ENCODE results near the gene VPS50. TPM values are rescaled to one million over a fixed set of nuclear protein-coding genes. Genes with fewer than 3 reads are reported as not detected.

The VPS50 gene
- polyA plus RNA-seq, 2 donors = 4.9 to 7.0 TPM

- no peak overlapping the region for H3K4me3 ChIP-seq (ENCODE audit: low read depth in 1 of 2, low read length in 2 of 2)
- no peaks in the 10 kb centered on the region for H3K4me1 ChIP-seq (ENCODE audit: control insufficient read depth in 2 of 2, insufficient read depth in 2 of 2, low read length in 1 of 2)
- peaks cover 0 to 2% of the 10 kb centered on the region in 2 donors for H3K27me3 ChIP-seq (ENCODE audit: control insufficient read depth in 1 of 2, insufficient read depth in 2 of 2, low read length in 2 of 2)
- H3K9me3 ChIP-seq (ENCODE audit: control insufficient read depth in 2 of 2, insufficient read depth in 1 of 2, low read depth in 1 of 2, low read length in 1 of 2) = no peaks in the 10 kb centered on the region
- no peak overlapping the region for H3K27ac ChIP-seq (ENCODE audit: low read depth in 2 of 2, low read length in 1 of 2)
- WGBS, 2 donors = 77 to 79% methylated on average over 5 of the region's 5 CpGs
- H3K36me3 ChIP-seq (ENCODE audit: control insufficient read depth in 2 of 2, insufficient read depth in 2 of 2, low read length in 1 of 2) = no peaks in the 10 kb centered on the region
Measured at GRCh38 chr7:93211228-93211818, 20.8 kb upstream of the VPS50 start.

- no peaks in the 10 kb centered on the region for H3K36me3 ChIP-seq (ENCODE audit: control insufficient read depth in 2 of 2, insufficient read depth in 2 of 2, low read length in 1 of 2)
- H3K4me3 ChIP-seq (ENCODE audit: low read depth in 1 of 2, low read length in 2 of 2) = no peak overlapping the region
- peaks cover 0 to 2% of the 10 kb centered on the region in 2 donors for H3K27me3 ChIP-seq (ENCODE audit: control insufficient read depth in 1 of 2, insufficient read depth in 2 of 2, low read length in 2 of 2)
- no peak overlapping the region for H3K27ac ChIP-seq (ENCODE audit: low read depth in 2 of 2, low read length in 1 of 2)
- 48 to 58% methylated on average over 1 of the region's 1 CpG for WGBS, 2 donors
- no peaks in the 10 kb centered on the region for H3K4me1 ChIP-seq (ENCODE audit: control insufficient read depth in 2 of 2, insufficient read depth in 2 of 2, low read length in 1 of 2)
- no peaks in the 10 kb centered on the region for H3K9me3 ChIP-seq (ENCODE audit: control insufficient read depth in 2 of 2, insufficient read depth in 1 of 2, low read depth in 1 of 2, low read length in 1 of 2)
Measured at GRCh38 chr7:93212881-93213280, 19.3 kb upstream of the VPS50 start.

GRCh38 chr7:93218997-93219827, 13.0 kb upstream of the VPS50 start:
- H3K27ac ChIP-seq (ENCODE audit: low read depth in 2 of 2, low read length in 1 of 2) = no peak overlapping the region
- H3K4me3 ChIP-seq (ENCODE audit: low read depth in 1 of 2, low read length in 2 of 2) = no peak overlapping the region
- no peaks in the 10 kb centered on the region for H3K9me3 ChIP-seq (ENCODE audit: control insufficient read depth in 2 of 2, insufficient read depth in 1 of 2, low read depth in 1 of 2, low read length in 1 of 2)
- H3K27me3 ChIP-seq (ENCODE audit: control insufficient read depth in 1 of 2, insufficient read depth in 2 of 2, low read length in 2 of 2) = no peaks in the 10 kb centered on the region
- no peaks in the 10 kb centered on the region for H3K36me3 ChIP-seq (ENCODE audit: control insufficient read depth in 2 of 2, insufficient read depth in 2 of 2, low read length in 1 of 2)
- 72 to 73% methylated on average over 10 of the region's 10 CpGs for WGBS, 2 donors
- H3K4me1 ChIP-seq (ENCODE audit: control insufficient read depth in 2 of 2, insufficient read depth in 2 of 2, low read length in 1 of 2) = no peaks in the 10 kb centered on the region

- H3K4me1 ChIP-seq (ENCODE audit: control insufficient read depth in 2 of 2, insufficient read depth in 2 of 2, low read length in 1 of 2) = no peaks in the 10 kb centered on the region
- no peaks in the 10 kb centered on the region for H3K27me3 ChIP-seq (ENCODE audit: control insufficient read depth in 1 of 2, insufficient read depth in 2 of 2, low read length in 2 of 2)
- H3K36me3 ChIP-seq (ENCODE audit: control insufficient read depth in 2 of 2, insufficient read depth in 2 of 2, low read length in 1 of 2) = no peaks in the 10 kb centered on the region
- no peak overlapping the region for H3K4me3 ChIP-seq (ENCODE audit: low read depth in 1 of 2, low read length in 2 of 2)
- no peak overlapping the region for H3K27ac ChIP-seq (ENCODE audit: low read depth in 2 of 2, low read length in 1 of 2)
- 68 to 76% methylated on average over 1 of the region's 1 CpG for WGBS, 2 donors
- H3K9me3 ChIP-seq (ENCODE audit: control insufficient read depth in 2 of 2, insufficient read depth in 1 of 2, low read depth in 1 of 2, low read length in 1 of 2) = no peaks in the 10 kb centered on the region
Measured at GRCh38 chr7:93219868-93220267, 12.3 kb upstream of the VPS50 start.

GRCh38 chr7:93226310-93226709, 5.9 kb upstream of the VPS50 start, which contains the start of gene HEPACAM2:
HEPACAM2 (minus strand) TSS chr7:93226469.
- Histone ChIP-seq H3K9me3 (ENCODE audit: control insufficient read depth in 2 of 2, insufficient read depth in 1 of 2, low read depth in 1 of 2, low read length in 1 of 2) (no peaks in the 10 kb centered on the region), H3K36me3 (ENCODE audit: control insufficient read depth in 2 of 2, insufficient read depth in 2 of 2, low read length in 1 of 2) (no peaks in the 10 kb centered on the region), H3K4me1 (ENCODE audit: control insufficient read depth in 2 of 2, insufficient read depth in 2 of 2, low read length in 1 of 2) (no peaks in the 10 kb centered on the region), H3K27me3 (ENCODE audit: control insufficient read depth in 1 of 2, insufficient read depth in 2 of 2, low read length in 2 of 2) (no peaks in the 10 kb centered on the region), H3K27ac (ENCODE audit: low read depth in 2 of 2, low read length in 1 of 2) (no peak within 1 kb of the TSS), H3K4me3 (ENCODE audit: low read depth in 1 of 2, low read length in 2 of 2) (no peak within 1 kb of the TSS)
- 47 to 55% methylated on average over 2 of the region's 2 CpGs for WGBS, 2 donors

GRCh38 chr7:93228302-93228701, 3.9 kb upstream of the VPS50 start:
- Histone ChIP-seq H3K9me3 (ENCODE audit: control insufficient read depth in 2 of 2, insufficient read depth in 1 of 2, low read depth in 1 of 2, low read length in 1 of 2) (no peaks in the 10 kb centered on the region), H3K27me3 (ENCODE audit: control insufficient read depth in 1 of 2, insufficient read depth in 2 of 2, low read length in 2 of 2) (no peaks in the 10 kb centered on the region), H3K27ac (ENCODE audit: low read depth in 2 of 2, low read length in 1 of 2) (no peak overlapping the region), H3K36me3 (ENCODE audit: control insufficient read depth in 2 of 2, insufficient read depth in 2 of 2, low read length in 1 of 2) (no peaks in the 10 kb centered on the region), H3K4me3 (ENCODE audit: low read depth in 1 of 2, low read length in 2 of 2) (no peak overlapping the region), H3K4me1 (ENCODE audit: control insufficient read depth in 2 of 2, insufficient read depth in 2 of 2, low read length in 1 of 2) (no peaks in the 10 kb centered on the region)
- 0 to 1% methylated on average over 2 of the region's 2 CpGs for WGBS, 2 donors

- Histone ChIP-seq H3K9me3 (ENCODE audit: control insufficient read depth in 2 of 2, insufficient read depth in 1 of 2, low read depth in 1 of 2, low read length in 1 of 2) (no peaks in the 10 kb centered on the region), H3K4me1 (ENCODE audit: control insufficient read depth in 2 of 2, insufficient read depth in 2 of 2, low read length in 1 of 2) (no peaks in the 10 kb centered on the region), H3K36me3 (ENCODE audit: control insufficient read depth in 2 of 2, insufficient read depth in 2 of 2, low read length in 1 of 2) (no peaks in the 10 kb centered on the region), H3K27me3 (ENCODE audit: control insufficient read depth in 1 of 2, insufficient read depth in 2 of 2, low read length in 2 of 2) (no peaks in the 10 kb centered on the region), H3K4me3 (ENCODE audit: low read depth in 1 of 2, low read length in 2 of 2) (peak overlapping the region in 1 of 2 donors; percentile 99), H3K27ac (ENCODE audit: low read depth in 2 of 2, low read length in 1 of 2) (no peak overlapping the region)
- 25 to 35% methylated on average over 5 of the region's 5 CpGs for WGBS, 2 donors
Measured at GRCh38 chr7:93231259-93231658, 907 bp upstream of the VPS50 start.

- H3K9me3 ChIP-seq (ENCODE audit: control insufficient read depth in 2 of 2, insufficient read depth in 1 of 2, low read depth in 1 of 2, low read length in 1 of 2) = no peaks in the 10 kb centered on the region
- H3K36me3 ChIP-seq (ENCODE audit: control insufficient read depth in 2 of 2, insufficient read depth in 2 of 2, low read length in 1 of 2) = no peaks in the 10 kb centered on the region
- H3K4me3 ChIP-seq (ENCODE audit: low read depth in 1 of 2, low read length in 2 of 2) = peak overlapping the region; percentile 72 to 99
- H3K4me1 ChIP-seq (ENCODE audit: control insufficient read depth in 2 of 2, insufficient read depth in 2 of 2, low read length in 1 of 2) = no peaks in the 10 kb centered on the region
- H3K27ac ChIP-seq (ENCODE audit: low read depth in 2 of 2, low read length in 1 of 2) = peak overlapping the region in 1 of 2 donors; percentile 1
- H3K27me3 ChIP-seq (ENCODE audit: control insufficient read depth in 1 of 2, insufficient read depth in 2 of 2, low read length in 2 of 2) = no peaks in the 10 kb centered on the region
- 0 to 1% methylated on average over 8 of the region's 8 CpGs for WGBS, 2 donors
Measured at GRCh38 chr7:93232673-93233018, 480 bp downstream of the VPS50 start.

- Histone ChIP-seq H3K27ac (ENCODE audit: low read depth in 2 of 2, low read length in 1 of 2) (no peak overlapping the region), H3K9me3 (ENCODE audit: control insufficient read depth in 2 of 2, insufficient read depth in 1 of 2, low read depth in 1 of 2, low read length in 1 of 2) (no peaks in the 10 kb centered on the region), H3K4me3 (ENCODE audit: low read depth in 1 of 2, low read length in 2 of 2) (no peak overlapping the region), H3K4me1 (ENCODE audit: control insufficient read depth in 2 of 2, insufficient read depth in 2 of 2, low read length in 1 of 2) (no peaks in the 10 kb centered on the region), H3K27me3 (ENCODE audit: control insufficient read depth in 1 of 2, insufficient read depth in 2 of 2, low read length in 2 of 2) (no peaks in the 10 kb centered on the region), H3K36me3 (ENCODE audit: control insufficient read depth in 2 of 2, insufficient read depth in 2 of 2, low read length in 1 of 2) (no peaks in the 10 kb centered on the region)
- 82 to 87% methylated on average over 2 of the region's 2 CpGs for WGBS, 2 donors
Measured at GRCh38 chr7:93235541-93235940, 3.4 kb downstream of the VPS50 start.

- Histone ChIP-seq H3K4me3 (ENCODE audit: low read depth in 1 of 2, low read length in 2 of 2) (no peak overlapping the region), H3K4me1 (ENCODE audit: control insufficient read depth in 2 of 2, insufficient read depth in 2 of 2, low read length in 1 of 2) (no peaks in the 10 kb centered on the region), H3K36me3 (ENCODE audit: control insufficient read depth in 2 of 2, insufficient read depth in 2 of 2, low read length in 1 of 2) (no peaks in the 10 kb centered on the region), H3K27me3 (ENCODE audit: control insufficient read depth in 1 of 2, insufficient read depth in 2 of 2, low read length in 2 of 2) (no peaks in the 10 kb centered on the region), H3K27ac (ENCODE audit: low read depth in 2 of 2, low read length in 1 of 2) (no peak overlapping the region), H3K9me3 (ENCODE audit: control insufficient read depth in 2 of 2, insufficient read depth in 1 of 2, low read depth in 1 of 2, low read length in 1 of 2) (no peaks in the 10 kb centered on the region)
- WGBS, 2 donors = 81 to 92% methylated on average over 4 of the region's 4 CpGs
Measured at GRCh38 chr7:93238131-93238530, 6.0 kb downstream of the VPS50 start.
